ENCODE results near the gene KNL1.
"Not testable (repeated sequence)": the region's sequence is repeated elsewhere in the genome, so short reads cannot be mapped to it uniquely, and the experiment has no call there.

The KNL1 gene

DNA sequence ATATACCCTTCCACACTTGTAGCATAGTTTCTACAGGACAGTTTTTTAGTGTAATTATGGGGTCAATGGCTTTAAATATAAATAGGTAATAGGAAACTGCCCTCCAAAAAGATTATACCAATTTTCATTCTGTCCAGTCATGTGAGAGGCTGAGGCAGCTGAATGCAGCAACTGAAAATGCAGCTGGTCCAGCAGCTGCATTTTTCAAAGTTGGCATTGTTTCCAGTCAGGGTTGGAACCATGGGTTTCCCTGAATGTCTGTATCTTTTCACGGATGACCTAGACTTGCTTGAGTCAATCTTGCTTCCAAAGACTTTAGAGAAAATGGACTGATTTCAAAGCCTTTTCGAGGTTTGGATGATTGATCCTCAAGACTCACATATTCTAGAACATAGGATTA is 9.9 kb upstream of the KNL1 start:
- DNase-seq (ENCODE audit: low read depth in 2 of 2), result no peak

DNA sequence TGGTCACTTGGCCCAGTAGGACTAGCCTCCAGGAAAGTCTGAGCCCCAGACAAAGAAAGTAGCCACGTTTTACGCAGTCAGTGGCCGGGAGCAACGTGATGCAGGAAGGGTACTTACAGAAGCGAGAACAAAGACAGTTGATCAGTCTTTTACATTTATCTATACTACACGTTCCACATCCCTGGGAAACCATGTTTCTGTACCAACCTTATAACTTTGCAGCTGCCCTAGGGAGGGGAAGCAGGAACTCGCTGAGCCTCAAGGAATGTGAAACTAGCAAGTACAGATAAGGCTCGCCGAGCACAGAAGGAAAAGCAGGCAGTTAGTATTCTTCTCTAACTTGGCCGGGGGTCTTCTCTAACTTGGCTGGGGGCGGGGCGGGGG is 3.4 kb upstream of the KNL1 start:
- no peak for DNase-seq (ENCODE audit: low read depth in 2 of 2)

DNA sequence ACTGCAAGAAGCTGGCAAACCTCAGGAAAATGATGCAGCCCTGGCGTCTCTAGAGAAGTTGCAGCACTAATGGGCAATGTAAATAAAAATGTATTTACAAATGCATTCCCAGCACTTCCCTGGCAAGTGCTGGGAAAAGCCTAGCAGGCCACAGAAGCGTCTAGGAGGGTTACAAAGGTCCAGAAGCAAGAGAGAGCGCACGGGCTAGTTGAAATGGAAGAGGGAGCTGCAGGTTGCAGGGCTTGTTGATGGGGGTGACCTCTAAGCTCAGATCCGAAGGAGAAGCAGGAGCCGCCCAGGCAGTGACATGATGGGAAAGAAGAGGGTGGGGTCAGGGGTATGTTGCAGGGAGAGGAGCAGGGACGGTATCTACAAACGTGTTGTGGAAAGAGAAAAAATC is 2.7 kb upstream of the KNL1 start:
- no peak for DNase-seq (ENCODE audit: low read depth in 2 of 2)

DNA sequence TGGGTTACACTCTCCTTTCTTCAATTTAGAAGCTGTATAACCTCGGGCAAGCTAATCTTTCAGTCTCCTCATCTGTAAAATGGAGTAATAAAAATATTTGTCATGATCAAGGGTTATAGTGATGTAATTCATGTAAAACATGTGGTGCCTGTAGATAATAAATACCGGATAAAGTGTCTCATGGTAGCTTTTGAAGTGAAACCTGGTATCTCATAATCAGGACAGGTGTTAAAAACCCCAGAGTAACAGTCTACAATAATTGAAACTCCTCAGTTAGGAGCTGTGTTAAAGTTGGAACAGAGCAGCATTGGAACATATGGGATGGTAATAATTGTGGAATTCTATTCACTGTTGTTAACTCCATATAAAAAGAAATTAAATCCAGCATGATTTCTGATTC is 884 bp upstream of the KNL1 start:
- no peak for DNase-seq (ENCODE audit: low read depth in 2 of 2)

DNA sequence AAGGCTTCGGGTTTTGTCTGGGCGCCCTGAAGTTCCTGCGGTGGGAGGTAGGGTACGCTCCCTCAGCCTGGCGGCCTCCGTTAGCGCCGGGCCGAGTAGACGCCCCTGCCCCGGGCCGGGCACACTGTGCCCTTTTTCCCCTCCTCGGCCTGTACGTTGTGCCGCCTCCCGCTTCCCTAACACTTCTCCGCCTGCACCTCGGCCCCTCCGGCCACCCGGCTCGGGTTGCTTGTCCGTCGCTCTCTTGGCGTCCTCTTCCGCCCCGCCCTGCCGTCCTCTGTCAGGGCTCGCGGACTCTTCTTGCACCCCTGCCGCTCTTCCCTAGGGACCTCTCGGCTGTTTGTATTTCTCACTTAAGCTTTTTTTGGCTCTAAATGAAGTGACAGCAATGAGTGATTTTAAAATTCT is 384 bp downstream of the KNL1 start:
- no peak for DNase-seq (ENCODE audit: low read depth in 2 of 2)

DNA sequence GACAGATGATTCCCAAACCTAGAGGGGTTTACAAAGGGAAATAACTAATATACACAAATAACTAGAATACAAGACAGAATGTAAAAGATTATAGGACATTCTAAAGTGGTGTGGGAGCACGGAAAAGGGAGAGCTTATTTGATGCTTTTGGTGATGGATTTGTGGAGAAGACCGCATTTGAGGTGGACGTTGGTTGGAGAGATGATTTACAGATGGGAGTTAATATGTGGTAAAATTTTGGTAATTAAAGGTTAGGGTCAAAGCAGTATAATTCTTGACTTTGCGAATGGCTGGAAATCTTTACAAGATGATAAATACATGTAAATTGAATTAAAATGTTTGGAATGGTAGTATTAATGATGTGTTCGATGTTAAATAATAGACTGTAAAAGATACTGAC is 1.2 kb downstream of the KNL1 start:
- DNase-seq (ENCODE audit: low read depth in 2 of 2), result no peak

DNA sequence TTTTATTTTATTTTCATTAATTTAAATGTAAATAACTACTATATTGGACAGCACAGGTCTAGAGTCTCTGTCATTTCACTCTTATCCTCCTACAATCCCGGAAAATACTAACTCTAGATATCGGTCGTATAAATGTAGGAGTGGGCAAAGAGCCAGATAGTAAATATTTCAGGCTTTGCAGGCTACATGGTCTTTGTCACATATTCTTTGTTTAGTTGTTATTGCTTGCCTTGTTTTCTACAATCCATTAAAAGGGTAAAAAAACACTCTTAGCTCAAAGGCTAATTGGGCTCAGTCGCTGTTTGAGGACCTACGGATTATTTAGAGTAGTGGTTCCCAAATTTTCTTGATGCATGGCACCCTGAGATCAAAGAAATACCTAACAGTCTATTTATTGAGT is 1.7 kb downstream of the KNL1 start:
- no peak for DNase-seq (ENCODE audit: low read depth in 2 of 2)

DNA sequence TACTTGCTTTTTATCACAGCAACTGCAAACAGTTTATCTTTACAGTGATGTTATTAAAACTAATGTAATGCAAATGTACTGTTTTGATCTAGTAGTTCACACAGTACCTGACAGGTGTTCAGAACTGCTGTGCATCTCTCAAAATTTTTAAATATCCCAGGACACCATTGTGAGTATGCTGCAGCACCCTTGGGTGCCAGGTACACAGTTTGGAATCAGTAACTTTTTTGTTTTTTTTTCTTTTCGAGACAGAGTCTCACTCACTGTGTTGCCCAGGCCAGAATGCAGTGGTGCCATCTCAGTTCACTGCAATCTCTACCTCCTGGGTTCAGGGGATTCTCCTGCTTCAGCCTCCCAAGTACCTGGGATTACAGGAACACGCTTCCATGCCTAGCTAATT is 3.0 kb downstream of the KNL1 start:
- no peak for DNase-seq (ENCODE audit: low read depth in 2 of 2)

DNA sequence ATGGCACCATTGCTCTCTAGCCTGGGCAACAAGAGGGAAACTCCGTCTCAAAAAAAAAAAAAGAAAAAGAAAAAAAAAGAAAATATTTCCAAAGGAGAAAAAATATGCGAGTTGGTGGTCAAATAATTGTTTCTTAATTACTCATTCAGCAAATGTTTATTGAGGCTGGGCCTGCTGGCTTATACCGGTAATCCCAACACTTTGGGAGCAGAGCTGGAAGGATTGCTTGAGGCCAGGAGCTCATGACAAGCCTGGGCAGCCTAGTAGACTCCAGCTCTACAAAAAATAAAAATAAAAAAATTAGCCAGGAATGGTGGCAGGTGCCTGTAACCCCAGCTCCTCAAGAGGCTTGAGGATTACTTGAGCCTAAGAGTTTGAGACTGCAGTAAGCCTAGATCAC is 4.1 kb downstream of the KNL1 start:
- DNase-seq (ENCODE audit: low read depth in 2 of 2), result no peak

DNA sequence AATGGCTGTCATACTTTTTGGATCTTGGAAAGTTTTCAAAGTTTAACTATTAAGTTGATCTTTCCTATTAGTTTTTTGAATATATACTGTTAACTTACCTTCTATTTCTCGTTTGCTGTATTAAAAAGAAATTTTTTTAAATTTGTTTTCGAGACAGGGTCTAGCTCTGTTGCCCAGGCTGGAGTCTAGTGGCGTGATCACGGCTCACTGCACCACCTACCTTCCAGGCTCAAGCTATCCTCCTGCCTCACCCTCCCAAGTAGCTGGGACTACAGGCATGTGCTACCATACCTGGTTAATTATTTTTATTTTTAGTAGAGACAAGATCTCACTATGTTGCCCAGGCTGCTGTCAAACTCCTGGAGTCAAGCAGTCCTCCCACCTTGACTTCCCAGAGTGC is 4.6 kb downstream of the KNL1 start:
- no peak for DNase-seq (ENCODE audit: low read depth in 2 of 2)

DNA sequence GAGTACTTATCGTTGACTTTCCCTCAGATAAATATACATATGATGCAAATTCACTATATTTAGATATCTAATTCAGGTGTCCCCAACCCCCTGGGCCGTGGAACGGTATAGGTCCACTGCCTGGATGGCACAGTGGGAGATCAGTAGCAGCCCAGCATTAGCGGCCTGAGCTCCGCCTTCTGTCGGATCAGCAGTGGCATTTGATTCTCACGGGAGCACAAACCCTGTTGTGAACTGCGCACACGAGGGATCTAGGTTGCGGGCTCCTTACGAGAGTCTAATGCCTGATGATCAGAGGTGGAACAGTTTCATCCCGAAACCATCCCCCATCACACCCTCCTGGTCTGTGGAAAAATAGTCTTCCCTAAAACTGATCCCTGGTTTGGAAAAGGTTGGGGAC is 6.9 kb downstream of the KNL1 start:
- no peak for DNase-seq (ENCODE audit: low read depth in 2 of 2)

DNA sequence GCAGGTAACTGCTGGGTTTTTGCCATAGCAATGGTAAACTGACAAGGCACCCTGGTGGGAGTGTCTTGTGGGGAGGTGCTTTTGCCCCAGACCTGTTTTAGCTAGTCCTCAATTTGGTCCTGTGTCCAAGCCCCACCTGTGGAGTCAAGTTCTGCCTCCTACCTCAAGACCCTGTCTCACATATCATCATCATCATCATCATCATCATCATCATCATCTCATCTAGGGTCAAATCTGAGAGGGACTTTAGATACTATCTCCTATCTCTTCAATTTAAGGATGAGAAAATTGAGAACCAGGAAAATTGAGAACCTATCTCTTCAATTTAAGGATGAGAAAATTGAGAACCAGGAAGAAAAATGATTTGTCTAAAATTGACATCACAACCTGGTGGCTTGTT is 9.9 kb downstream of the KNL1 start:
- no peak for DNase-seq (ENCODE audit: low read depth in 2 of 2)

DNA sequence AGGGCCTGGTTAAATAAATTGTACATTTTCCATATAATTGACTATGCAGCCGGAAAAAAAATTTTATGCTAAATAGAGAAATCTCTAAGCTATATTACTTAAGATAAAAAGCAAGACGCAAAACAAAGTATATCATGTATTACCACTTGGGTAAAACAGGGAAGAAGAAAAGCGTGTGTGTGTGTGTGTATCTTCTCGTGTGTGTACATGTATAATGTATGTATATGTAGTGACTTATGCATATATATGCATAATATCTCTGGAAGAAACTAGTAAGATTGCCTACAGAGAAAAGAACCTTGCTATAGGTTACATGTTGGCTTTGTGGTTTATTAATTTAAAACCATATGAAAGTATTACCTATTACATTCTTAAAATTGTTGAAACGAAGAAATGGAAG is 19.0 kb downstream of the KNL1 start:
- no peak for DNase-seq (ENCODE audit: low read depth in 2 of 2)

DNA sequence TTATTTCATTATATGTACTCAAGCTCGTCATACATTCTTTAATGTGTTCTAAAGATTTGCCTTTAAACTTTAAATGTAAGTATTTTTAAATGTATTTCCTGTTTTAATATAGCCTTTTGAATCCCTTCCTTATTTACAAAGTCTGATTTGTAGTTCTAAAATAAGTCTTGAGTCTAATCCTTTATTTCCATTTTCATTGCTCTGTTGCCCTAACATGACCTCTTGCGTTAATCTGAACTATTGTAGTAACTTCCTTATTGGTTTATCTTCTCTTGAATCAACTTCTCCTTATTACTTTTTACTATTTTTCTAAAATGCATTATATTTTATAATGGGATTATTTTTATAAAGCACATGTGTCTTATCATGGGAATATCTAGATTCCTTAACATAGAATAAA is 24.0 kb downstream of the KNL1 start:
- no peak for DNase-seq (ENCODE audit: low read depth in 2 of 2)

DNA sequence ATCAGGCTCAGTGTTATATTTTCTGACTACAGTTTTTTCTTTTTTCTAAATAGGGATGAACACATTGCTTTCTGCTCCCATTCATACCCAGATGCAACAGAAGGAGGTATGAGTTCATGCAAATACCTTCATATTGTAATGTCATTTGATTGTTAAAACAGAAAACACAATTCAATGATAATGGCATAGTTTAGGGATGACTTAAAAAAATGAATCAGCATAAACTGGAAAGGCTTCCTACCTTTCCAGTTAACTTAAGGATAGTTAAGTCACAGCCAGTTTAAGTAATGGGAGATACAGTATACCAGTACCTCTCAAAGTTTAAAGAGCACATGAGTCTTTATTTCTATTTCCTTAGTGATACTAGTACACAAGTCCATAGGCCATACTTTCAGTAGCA is 24.9 kb downstream of the KNL1 start:
- DNase-seq (ENCODE audit: low read depth in 2 of 2), result no peak

DNA sequence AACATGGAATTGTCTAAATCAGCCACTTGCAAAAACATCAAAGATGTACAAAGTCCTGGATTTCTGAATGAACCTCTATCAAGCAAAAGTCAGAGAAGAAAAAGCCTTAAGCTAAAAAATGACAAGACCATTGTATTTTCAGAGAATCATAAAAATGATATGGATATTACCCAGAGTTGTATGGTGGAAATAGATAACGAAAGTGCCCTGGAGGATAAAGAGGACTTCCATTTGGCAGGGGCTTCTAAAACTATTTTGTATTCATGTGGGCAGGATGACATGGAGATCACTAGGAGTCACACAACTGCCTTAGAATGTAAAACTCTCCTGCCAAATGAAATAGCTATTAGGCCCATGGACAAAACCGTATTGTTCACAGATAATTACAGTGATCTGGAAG is 29.3 kb downstream of the KNL1 start:
- DNase-seq (ENCODE audit: low read depth in 2 of 2), result no peak

DNA sequence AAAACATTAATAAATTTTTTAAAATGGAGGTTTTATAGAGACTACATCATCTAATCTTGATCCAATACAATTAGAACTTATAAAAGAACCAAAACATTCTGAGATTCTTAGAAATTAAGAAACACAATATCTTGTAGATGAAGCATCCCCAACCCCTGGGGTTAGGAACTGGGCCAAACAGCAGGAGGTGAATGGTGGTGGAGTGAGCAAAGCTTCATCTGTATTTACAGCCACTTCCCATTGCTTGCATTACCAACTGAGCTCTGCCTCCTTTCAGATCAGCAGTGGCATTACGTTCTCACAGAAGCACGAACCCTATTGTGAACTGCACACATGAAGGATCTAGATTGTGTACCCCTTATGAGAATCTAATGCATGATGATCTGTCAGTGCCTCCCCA is 36.3 kb downstream of the KNL1 start:
- DNase-seq (ENCODE audit: low read depth in 2 of 2), result no peak

DNA sequence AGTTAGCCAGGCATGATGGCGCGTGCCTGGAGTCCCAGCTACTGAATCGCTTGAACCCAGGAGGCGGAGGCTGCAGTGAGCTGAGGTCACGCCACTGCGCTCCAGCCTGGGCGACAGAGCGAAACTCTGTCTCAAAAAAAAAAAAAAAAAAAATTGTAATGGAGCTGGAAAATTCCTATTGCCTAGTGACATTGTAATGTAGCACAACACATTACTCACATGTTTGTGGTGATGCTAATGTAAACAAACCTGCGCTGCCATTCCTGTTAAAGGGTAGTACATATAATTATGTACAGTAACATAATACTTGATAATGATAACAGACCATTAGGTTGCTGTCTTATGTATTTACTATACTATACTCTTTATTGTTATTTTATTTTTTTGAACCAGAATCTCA is 39.1 kb downstream of the KNL1 start:
- DNase-seq (ENCODE audit: low read depth in 2 of 2), result no peak

DNA sequence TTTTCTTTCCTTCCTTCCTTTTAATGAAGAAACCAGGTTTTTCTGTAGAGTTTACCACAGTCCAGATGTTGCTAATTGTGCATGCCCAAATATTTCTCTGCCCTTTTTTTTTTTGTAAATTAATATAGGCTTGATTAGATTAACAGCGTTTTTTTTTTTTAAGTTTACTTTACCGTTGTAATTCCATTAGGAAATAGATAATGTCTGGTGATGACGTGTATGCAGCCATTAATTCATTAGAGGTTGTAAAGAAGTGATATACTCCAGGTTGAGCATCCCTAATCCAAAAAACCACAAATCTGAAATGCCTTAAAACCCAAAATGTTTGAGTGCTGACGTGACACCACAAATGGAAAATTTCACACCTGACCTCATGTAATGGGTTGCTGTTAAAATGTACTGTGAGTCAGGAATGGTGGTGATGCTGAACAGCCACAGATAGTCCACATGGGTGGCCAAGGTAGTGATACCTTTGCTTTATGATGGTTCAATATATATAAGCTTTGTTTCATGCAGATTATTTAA is 43.2 kb downstream of the KNL1 start:
- DNase-seq (ENCODE audit: low read depth in 2 of 2), result no peak

DNA sequence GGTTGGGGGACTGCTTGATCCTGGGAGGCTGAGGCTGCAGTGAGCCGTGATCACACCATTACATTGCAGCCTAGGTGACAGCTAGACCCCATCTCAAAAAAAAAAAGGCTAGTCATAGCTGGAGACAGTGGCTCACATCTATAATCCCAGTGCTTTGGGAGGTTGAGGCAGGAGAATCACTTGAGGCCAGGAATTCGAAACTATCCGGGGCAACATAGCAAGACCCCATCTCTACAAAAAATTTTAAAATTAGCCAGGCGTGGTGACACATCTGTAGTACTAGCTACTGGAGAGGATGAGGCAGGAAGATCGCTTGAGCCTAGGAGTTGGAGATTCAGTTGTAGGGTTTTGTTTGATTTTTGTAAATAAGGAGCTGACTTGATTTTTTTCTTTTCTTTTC is 45.6 kb downstream of the KNL1 start:
- DNase-seq (ENCODE audit: low read depth in 2 of 2), result no peak

DNA sequence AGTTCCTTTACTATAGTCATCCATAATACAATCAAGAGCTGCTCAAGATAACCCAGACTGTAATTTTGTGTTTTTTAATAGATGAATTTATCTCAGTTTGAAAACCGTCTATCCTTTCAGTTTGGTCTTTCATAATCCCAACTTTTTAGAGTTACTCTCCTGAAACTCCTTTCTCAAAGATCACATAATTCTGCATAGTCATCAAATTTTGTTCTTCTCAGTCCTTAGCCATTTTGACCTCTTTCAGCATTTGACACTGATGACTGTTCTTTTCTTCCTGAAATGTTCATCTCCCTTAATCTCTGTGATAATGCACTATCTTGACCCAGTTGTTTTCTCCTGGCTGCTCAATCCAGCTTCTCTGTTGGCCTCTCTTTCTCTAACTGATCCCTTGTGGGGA is 53.5 kb downstream of the KNL1 start:
- no peak for DNase-seq (ENCODE audit: low read depth in 2 of 2)

DNA sequence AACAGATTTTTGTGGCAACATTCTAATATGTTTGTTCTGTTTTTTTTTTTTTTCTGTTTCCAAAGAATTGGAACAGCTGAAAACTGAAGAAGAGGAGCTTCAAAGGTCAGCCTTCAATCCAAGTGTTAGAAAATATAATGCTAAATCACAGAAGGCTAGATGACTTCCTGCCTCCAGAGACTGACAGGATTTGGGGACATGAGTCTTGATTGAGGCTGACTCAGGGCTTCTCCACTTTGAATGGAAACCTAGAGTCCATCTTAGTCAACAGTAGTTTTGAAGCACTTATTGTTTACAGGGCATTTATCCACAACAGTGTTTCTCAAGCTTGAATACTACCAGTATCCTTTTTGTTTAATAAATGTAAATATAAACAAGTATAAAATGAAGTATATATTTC is 56.4 kb downstream of the KNL1 start:
- DNase-seq (ENCODE audit: low read depth in 2 of 2), result no peak

DNA sequence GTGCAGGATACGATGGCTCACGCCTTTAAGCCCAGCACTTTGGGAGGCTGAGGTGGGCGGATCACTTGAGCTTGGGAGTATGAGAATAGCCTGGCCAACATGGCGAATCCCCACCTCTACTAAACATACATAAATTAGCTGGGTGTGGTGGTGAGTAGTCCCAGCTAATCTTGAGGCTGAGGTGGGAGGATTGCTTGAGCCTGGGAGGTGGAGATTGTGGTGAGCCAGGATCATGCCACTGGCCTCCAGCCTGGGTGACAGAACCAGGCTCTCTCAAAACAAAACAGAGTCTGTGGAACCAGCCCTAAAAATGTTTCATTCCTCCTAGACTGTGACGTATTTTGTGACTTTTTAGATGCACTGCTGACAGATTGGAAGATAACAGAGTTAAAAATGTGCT is 66.6 kb downstream of the KNL1 start:
- no peak for DNase-seq (ENCODE audit: low read depth in 2 of 2)

DNA sequence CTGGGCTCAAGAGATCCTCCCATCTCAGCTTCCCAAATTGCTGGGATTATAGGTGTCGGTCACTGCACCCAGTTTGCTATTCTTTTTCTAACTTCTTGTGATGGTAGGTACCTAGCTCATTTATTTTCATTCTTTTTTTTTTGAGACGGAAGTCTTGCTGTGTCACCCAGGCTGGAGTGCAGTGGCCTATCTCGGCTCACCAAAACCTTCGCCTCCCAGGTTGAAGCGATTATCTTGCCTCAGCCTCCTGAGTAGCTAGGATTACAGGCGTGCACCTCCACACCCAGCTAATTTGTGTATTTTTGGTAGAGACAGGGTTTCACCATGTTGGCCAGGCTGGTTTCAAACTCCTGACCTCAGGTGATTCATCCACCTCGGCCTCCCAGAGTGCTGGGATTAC is 70.9 kb downstream of the KNL1 start:
- DNase-seq (ENCODE audit: low read depth in 2 of 2), result no peak

DNA sequence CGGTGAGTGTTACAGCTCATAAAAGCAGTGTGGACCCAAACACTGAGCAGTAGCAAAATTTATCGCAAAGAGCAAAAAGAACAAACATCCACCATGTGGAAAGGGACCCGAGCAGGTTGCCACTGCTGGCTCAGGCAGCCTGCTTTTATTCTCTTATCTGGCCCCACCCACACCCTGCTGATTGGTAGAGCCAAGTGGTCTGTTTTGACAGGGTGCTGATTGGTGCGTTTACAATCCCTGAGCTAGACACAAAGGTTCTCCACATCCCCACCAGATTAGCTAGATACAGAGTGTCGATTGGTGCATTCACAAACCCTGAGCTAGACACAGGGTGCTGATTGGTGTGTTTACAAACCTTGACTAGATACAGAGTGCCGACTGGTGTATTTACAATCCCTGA is 82.2 kb downstream of the KNL1 start:
- not testable (repeated sequence) for DNase-seq (ENCODE audit: low read depth in 2 of 2)

Measured in stimulated activated CD4-positive, alpha-beta T cell treated with anti-CD3 and anti-CD28 coated beads, Interleukin-12 subunit alpha, Interleukin-12 subunit beta, amount 100 ng/mL, for 24 hours (primary cell).